SIG-M5 (cell line): ENCODE data around the gene THEMIS.
"Not testable (repeated sequence)": the region's sequence is repeated elsewhere in the genome, so short reads cannot be mapped to it uniquely, and the experiment has no call there.

Experiments used
- DNase-seq: peaks from one replicate; lab custom pipeline; 2025; lab: John Stamatoyannopoulos, UW

Gene THEMIS, protein sequence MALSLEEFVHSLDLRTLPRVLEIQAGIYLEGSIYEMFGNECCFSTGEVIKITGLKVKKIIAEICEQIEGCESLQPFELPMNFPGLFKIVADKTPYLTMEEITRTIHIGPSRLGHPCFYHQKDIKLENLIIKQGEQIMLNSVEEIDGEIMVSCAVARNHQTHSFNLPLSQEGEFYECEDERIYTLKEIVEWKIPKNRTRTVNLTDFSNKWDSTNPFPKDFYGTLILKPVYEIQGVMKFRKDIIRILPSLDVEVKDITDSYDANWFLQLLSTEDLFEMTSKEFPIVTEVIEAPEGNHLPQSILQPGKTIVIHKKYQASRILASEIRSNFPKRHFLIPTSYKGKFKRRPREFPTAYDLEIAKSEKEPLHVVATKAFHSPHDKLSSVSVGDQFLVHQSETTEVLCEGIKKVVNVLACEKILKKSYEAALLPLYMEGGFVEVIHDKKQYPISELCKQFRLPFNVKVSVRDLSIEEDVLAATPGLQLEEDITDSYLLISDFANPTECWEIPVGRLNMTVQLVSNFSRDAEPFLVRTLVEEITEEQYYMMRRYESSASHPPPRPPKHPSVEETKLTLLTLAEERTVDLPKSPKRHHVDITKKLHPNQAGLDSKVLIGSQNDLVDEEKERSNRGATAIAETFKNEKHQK

GRCh38 chr6:127900935-127901334 lies at the start of gene THEMIS:
TSS of gene THEMIS (minus strand) at chr6:127901058. CDS start at chr6:127900932, 126 bp downstream.
- no peak for DNase-seq

DNA sequence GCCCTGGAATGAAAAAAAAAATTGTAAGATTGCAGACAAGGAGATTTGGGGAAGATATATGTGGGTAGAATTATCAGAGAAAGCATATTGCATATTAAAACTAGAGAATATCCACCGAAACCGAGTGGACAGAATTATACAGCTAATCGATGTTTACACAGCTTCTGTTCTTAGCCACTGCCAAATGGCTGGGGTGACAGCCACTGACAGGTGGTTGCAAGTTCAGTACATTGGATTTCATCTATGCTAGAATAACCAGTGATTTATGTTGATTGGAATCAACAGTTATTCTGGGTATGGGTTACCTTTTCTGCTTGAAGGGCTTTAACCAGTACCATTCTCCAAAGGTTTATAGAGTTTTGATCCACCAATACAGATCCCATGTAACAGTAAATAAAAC lies 48.4 kb upstream of the THEMIS start:
- no peak for DNase-seq

DNA sequence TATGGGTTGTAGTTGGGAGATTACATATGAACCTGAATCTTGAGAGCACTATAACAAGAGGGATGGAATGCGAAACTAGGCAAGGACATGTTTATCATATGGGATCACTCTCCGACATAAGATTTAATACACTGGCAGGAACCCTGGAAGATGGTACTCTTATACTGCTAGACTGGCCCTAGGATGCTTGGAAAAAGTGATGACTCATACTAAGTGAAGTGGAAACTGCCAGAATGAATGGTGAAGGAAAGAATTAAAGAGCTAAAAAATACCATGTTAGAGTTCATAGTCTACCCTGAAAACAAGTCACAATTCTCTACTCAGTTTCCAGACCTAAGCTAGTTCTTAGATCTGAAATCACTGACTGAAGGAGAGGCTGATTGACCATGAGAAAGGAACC lies 45.5 kb upstream of the THEMIS start:
- no peak for DNase-seq

- DNase-seq, result no peak
Observed at GRCh38 chr6:127945434-127946097, 44.7 kb upstream of the THEMIS start.

DNA sequence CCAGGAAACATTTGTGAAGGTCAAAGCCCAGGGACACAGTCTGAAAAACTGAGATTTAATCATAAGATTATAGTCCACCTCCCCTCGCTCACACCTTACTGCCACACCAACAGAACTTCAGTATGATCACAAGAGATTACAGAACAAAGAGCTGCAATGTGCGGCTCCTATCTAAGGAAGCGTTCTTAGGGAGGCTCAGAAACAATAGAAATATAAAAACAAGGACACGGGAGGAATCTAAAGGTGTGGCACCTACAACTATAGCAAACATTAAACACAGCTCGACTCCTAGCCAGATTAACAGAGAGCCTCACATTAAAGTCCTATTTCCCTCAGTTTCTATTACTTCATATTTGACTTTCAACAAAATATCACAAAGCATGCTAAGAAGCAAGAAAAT lies 40.4 kb upstream of the THEMIS start:
- DNase-seq, result no peak

GRCh38 chr6:127939442-127940066 lies 38.7 kb upstream of the THEMIS start:
- DNase-seq, result no peak

DNA sequence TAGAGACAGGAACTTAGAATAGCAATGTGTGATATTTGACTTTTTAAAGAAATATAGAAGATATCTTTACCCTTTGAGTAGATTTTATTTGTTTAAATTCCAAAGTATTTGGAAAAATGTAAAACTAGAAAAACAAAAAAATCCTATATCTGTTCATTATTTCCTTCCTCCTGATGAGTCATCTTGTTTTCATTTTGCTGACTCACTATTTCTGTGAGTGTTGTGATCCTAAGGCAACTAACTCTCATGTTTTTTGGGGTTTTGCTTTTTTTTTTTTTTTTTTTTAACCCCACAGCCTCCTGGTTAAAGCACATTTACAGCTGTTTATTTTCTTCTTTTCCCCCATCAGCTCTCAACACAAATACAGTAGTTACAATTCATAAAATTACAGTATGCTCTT lies 37.8 kb upstream of the THEMIS start:
- no peak for DNase-seq

DNA sequence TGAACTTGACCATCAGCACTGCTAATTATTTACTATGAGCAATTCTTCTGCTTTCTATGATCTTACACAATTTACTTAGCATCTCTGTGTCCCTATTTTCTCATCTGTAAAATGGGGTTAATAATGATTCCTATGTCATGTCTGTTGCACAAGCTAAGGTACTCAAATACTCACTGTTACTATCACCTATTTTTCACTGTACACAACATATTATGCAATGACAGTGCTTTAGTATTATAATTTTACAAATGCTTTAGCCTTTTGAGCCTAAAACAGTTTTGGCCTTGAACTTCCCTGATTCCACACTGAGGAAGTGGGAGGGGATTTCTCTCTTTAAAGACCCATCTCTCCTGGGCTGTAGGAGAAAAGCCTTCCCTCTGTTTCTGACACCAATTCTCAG lies 36.9 kb upstream of the THEMIS start:
- DNase-seq, result no peak

GRCh38 chr6:127937102-127937501 lies 36.2 kb upstream of the THEMIS start:
- no peak for DNase-seq

DNA sequence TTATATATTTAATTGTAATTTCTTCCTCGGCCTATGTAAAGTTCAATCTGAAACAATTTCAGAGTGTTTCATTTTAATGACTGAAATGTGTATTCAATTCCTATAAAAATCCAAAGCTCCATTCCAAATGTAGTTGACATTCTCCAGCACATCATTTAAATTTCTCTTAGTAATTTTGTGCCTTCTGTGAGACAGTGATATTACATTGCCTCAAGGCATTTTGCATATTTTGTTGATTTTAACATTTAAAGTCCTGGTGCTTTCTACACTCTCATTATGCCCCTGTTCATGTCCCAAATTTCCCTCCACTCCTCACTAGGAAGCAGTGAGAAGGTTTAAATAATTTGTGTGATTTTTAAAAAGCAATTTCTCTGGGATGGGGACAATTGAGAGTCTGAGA lies 34.1 kb upstream of the THEMIS start:
- no peak for DNase-seq

DNA sequence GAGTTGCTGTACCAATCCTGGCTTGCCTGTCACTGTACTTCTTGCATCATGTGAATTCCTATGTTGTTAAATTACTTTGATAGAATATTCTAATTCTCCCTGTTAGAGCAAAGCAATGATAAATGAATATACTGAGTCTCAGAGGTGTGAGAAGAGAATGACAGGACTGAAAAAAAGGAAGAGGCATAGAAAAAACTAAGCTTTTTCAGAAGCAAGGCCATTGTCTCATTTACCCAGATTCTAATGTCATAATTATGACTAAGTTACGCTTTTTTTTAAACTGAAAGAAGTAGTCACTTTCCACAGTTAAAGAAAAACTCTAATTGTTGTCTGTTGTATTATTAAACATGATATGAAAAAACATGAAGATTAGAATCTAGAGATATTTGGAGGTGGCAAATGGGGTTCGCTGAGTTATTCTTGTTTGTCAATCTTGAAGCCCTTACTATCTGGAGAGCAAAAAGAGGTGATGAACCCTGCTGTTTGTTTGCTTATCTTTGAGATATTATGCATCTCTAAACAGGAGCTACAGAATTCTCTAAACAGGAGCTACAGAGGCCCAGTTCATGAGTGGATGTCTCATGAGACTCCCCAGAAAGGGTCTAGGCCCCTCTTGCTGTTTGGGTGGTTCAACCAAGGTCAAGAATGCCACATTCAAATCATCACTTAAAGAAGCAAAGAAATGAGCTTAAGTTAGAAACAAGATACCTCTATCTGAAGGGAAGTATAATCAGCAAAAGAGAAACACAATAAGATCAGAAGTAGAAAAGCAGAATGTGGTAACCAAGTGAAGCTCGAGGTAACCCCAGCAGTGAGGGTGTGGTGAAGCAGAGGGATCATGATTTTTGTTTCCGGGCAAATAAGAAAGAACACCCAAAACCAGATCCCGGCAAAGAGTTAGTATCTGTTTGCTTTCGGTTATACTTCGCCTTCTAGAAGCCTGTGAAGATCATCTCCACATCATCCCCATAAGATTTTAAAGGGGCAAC lies 33.3 kb upstream of the THEMIS start:
- DNase-seq, result no peak

DNA sequence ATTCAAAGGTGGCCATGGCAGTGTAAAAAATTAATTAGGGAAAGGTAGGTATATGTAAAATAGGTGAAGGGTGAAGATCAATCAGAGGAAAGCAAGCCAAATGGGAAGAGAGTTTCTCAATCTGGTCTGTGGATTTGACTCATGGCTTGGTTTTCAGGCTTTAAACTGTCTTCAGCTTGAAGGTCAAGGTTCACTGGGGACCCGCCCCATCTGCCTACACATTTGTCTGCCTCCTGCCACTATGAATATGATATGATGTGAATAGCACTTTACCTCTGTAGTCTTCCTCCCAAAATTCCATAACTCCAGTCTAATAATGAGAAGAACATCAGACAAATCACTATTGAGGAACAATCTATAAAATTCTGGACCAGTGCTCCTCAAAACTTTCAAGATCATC lies 32.3 kb upstream of the THEMIS start:
- no peak for DNase-seq

DNA sequence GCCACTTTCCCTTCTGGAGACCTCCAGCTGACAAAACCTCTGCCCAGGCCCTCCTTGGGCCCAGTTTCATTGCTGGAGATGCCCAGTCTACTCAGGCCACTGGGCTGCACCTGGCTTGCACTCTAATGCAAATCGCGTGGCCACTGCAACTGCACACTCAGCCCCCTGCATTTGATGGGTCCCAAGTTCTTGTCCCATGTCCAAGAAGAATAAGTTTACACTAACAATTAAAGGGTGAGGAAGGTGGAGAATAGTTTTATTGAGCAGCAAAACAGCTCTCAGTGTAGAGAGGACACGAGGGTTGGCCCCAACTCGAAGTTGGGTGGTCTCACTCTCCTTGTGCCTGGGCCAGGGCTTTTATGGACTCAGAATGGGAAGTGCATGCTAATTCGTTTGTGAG lies 31.9 kb upstream of the THEMIS start:
- DNase-seq, result no peak

GRCh38 chr6:127926441-127926840 lies 25.6 kb upstream of the THEMIS start:
- DNase-seq, result not testable (repeated sequence)

DNA sequence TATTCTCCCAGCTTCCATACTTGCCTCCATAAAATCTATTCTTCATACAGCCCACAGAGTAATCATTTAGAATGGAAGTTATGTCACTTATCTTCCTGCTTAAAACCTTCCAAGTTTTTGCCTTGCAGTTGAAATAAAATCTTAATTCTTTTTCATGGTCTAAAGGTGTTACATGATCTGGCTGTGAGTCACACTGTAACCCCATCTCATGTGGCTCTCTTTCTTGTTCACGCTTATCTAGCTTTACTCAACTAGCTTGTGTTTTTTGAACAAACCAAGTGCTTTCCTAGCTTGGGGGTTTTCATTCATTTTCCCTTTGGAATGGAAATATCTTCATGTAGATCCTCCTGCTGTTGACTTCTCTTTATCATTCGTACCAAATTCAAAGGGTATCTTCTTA lies 23.6 kb upstream of the THEMIS start:
- DNase-seq, result no peak

- DNase-seq, result no peak
Observed at GRCh38 chr6:127924031-127924430, 23.2 kb upstream of the THEMIS start.

- no peak for DNase-seq
Observed at GRCh38 chr6:127923135-127923534, 22.3 kb upstream of the THEMIS start.

- no peak for DNase-seq
Observed at GRCh38 chr6:127921982-127922381, 21.1 kb upstream of the THEMIS start.

DNA sequence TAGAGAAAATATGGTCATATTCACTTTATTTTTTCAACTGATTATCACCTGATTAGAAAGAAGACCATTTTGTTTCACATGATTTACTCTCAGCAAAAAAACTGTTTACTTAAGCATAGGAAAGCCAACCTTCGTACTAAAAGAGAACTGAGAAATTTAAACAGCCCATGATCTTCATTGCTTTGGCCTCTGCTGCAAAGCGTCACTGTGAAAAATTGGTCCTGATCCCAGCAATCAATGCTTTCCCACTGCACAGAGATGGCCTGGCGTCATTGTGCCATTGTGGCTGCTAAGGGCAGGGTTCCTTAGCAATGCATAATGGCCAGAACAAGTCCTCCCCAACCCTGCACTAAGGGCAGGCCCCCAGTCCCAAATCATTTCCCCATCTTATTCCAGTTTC lies 19.9 kb upstream of the THEMIS start:
- DNase-seq, result no peak

DNA sequence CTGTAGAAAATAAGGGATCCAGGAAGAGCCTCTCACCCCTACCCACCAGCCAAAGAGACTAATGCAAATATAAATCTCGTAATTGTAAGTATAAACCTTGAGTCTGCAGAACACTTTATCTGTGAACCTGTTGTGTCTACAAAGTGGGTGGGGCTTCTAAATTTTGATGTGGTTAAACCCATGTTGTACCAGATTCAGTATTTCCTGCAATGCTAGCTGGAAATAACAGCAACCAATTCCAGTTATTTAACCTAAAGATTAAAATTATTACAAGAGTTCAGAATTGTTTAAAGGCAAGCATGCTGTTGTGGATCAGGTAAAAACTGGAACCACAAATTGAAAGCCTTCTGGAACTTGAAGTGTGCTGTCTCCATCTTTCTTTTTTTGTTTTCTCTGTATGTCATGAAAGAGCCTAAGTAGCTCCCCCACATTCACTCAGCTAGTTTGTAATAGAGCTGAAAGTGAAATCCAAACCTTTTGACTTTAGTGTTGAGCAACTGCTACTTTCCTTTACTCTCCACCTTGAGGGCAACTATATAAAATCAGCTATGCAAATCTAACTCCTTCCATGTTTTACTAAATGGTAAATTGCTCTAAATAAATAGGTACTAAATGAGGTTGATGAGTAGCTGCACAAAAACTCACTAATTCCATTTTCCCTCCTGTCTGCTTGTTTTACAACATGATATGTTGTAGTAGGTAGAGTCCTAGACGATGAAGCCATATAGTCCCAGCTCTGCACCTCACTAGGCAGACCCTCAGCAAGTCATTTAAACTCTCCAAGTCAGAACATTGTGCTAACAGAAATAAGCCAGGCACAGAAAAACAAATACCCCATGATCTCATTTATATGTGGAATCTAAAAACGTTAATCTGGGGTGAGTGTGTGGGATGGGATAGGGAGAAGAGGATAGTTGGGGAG lies 17.9 kb upstream of the THEMIS start:
- DNase-seq, result no peak
